ENCODE data around the gene SEC14L2.

DNA sequence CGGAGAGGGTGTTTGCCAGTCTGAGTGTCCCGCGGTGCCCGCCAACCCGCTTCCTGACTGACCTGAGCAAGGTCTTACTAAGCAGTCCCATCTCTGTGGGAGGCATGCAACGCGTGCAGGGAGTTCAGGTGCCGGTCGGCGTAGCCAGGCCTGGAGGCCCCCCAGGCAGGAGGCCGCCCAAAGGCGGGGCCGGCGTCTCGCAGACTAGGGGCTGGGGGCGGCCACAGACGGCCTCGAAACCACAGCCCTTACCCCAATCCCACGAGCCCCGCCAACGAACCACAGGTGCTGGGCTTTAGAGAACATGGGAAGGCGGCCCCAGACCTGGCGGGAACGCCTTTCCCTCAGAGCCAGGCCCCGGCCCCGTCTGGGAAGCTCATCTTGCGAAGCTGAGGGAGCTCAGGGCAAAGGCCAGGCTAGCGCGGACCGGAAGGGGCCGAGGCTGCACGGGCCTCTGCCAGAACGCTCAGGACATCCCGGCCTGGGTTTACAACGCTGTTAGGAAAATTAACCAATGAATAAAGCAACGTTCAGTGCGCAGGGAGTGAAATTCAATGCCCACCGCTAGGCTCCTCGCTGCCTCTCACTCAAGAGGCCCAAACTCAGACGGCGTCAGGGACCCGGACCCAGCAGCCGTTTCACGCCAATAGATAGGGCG, 26.6 kb downstream of the SEC14L2 start:
- TF ChIP-seq, protein P1, sequence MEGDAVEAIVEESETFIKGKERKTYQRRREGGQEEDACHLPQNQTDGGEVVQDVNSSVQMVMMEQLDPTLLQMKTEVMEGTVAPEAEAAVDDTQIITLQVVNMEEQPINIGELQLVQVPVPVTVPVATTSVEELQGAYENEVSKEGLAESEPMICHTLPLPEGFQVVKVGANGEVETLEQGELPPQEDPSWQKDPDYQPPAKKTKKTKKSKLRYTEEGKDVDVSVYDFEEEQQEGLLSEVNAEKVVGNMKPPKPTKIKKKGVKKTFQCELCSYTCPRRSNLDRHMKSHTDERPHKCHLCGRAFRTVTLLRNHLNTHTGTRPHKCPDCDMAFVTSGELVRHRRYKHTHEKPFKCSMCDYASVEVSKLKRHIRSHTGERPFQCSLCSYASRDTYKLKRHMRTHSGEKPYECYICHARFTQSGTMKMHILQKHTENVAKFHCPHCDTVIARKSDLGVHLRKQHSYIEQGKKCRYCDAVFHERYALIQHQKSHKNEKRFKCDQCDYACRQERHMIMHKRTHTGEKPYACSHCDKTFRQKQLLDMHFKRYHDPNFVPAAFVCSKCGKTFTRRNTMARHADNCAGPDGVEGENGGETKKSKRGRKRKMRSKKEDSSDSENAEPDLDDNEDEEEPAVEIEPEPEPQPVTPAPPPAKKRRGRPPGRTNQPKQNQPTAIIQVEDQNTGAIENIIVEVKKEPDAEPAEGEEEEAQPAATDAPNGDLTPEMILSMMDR (IDR thresholded peaks at IDR 0.05): peak in 2 of 5 experiments; percentile 47 to 55
- TF ChIP-seq POLR2A (IDR thresholded peaks at IDR 0.05) (peak; percentile 79 to 90), EP300 (IDR thresholded peaks at IDR 0.05) (peak in 1 of 2 donors; percentile 98)

Measured in tibial nerve (tissue), 4 donors.